LNCaP clone FGC (cell line): Measurements from ENCODE around the gene PGAP6.
"Not testable (repeated sequence)": the region's sequence is repeated elsewhere in the genome, so short reads cannot be mapped to it uniquely, and the experiment has no call there.

ENCODE experiments used
- DNase-seq: peaks from one replicate; pipeline ENCODE4 v3.0.0-alpha.2; 2011; ENCODE audit warnings: low read depth
- H3K4me3 ChIP-seq: 2 replicates; pipeline ENCODE4 v1.5.1; 2011; ENCODE audit warnings: mild to moderate bottlenecking, low read depth, low read length, control low read depth
- CTCF ChIP-seq: IDR thresholded peaks from 2 replicates; pipeline ENCODE4 v1.5.1; 2012; ENCODE audit warnings: mild to moderate bottlenecking; ENCODE audit not compliant: control insufficient read depth, insufficient read depth; ENCODE audit errors: extremely low read depth

The PGAP6 gene

GRCh38 chr16:363110-363765, 18.5 kb downstream of the PGAP6 start:
- no peak for TF ChIP-seq CTCF
- DNase-seq = no peak
- no peak overlapping the region for H3K4me3 ChIP-seq

GRCh38 chr16:362702-362999, 19.1 kb downstream of the PGAP6 start:
- DNase-seq, H3K4me3 ChIP-seq: not testable (repeated sequence)

- no peak overlapping the region for H3K4me3 ChIP-seq
- peak; percentile 62 for DNase-seq
- peak; percentile 97 for TF ChIP-seq CTCF
Observed at GRCh38 chr16:361872-362701, 19.7 kb downstream of the PGAP6 start.

GRCh38 chr16:361341-361871, 20.4 kb downstream of the PGAP6 start:
- no peak for DNase-seq
- no peak for TF ChIP-seq CTCF
- H3K4me3 ChIP-seq = no peak overlapping the region

DNA sequence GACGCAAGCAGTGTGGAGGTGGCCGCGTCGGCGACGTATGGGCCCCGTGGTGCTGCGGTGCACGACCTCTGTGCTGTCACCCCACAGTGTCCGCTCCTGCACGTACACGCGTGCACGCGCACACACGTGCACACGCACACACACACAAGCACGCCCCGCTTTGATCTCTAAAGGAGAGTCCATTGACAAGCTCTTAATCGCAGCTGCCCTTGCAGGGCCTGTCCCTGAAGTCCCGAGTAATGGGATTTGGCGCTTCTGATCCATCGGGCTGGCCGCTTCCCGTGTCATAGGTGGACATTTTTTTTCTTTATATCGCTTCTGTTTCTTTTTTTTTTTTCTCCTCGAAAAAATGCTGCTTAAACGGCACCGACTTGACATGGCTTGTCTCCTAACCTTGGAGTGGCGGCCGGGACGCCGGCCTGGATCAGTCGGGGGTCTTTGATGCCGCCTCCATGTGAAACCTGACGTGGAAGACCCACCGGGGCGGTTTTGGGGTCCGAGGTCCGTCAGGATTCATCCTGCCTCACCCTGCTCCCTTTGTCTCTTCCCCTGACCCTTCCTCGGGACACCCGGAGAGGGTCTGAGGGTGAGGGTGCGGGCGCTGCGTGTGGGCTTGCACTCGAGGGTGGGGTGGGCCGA, 21.0 kb downstream of the PGAP6 start:
- H3K4me3 ChIP-seq = no peak overlapping the region
- TF ChIP-seq CTCF = no peak
- no peak for DNase-seq

GRCh38 chr16:359871-360697, 21.7 kb downstream of the PGAP6 start:
- no peak overlapping the region for H3K4me3 ChIP-seq
- DNase-seq = no peak
- TF ChIP-seq CTCF = no peak
